Fibroblast of the aortic adventitia (primary cell): ENCODE measurements around the gene CALR. TPM values are rescaled to one million over a fixed set of nuclear protein-coding genes. Genes with fewer than 3 reads are reported as not detected.
"Not testable (repeated sequence)": the region's sequence is repeated elsewhere in the genome, so short reads cannot be mapped to it uniquely, and the experiment has no call there.

ENCODE experiments used
- DNase-seq: peaks from one replicate; pipeline ENCODE4 v3.0.0-alpha.2; 2010; ENCODE audit warnings: low read depth
- H3K4me3 ChIP-seq: 2 replicates; pipeline ENCODE4 v1.5.1; 2011; ENCODE audit warnings: low read depth, mild to moderate bottlenecking, control low read depth, low read length, moderate library complexity
- total RNA-seq: library from RNA; depleted of rRNA; stranded (reverse); fragments of >200 nt; gene quantifications from 2 replicates; pipeline ENCODE4 v1.2.3, GENCODE V29; 2012; ENCODE audit warnings: low replicate concordance
- TF ChIP-seq, protein P1 (sequence below): IDR thresholded peaks from 2 replicates; pipeline ENCODE4 v1.5.1; 2011; ENCODE audit warnings: mild to moderate bottlenecking, low read length, control low read depth, inconsistent platforms; ENCODE audit not compliant: insufficient read depth

Gene CALR
- total RNA-seq, 1 donor = 1,776 TPM

GRCh38 chr19:12974301-12975220, 36.2 kb downstream of the CALR start:
- H3K4me3 ChIP-seq = no peak overlapping the region
- no peak for DNase-seq
- TF ChIP-seq, protein P1, sequence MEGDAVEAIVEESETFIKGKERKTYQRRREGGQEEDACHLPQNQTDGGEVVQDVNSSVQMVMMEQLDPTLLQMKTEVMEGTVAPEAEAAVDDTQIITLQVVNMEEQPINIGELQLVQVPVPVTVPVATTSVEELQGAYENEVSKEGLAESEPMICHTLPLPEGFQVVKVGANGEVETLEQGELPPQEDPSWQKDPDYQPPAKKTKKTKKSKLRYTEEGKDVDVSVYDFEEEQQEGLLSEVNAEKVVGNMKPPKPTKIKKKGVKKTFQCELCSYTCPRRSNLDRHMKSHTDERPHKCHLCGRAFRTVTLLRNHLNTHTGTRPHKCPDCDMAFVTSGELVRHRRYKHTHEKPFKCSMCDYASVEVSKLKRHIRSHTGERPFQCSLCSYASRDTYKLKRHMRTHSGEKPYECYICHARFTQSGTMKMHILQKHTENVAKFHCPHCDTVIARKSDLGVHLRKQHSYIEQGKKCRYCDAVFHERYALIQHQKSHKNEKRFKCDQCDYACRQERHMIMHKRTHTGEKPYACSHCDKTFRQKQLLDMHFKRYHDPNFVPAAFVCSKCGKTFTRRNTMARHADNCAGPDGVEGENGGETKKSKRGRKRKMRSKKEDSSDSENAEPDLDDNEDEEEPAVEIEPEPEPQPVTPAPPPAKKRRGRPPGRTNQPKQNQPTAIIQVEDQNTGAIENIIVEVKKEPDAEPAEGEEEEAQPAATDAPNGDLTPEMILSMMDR = no peak

GRCh38 chr19:12975221-12975741, 36.9 kb downstream of the CALR start:
- TF ChIP-seq, protein P1 = no peak
- no peak for DNase-seq
- no peak overlapping the region for H3K4me3 ChIP-seq

DNA sequence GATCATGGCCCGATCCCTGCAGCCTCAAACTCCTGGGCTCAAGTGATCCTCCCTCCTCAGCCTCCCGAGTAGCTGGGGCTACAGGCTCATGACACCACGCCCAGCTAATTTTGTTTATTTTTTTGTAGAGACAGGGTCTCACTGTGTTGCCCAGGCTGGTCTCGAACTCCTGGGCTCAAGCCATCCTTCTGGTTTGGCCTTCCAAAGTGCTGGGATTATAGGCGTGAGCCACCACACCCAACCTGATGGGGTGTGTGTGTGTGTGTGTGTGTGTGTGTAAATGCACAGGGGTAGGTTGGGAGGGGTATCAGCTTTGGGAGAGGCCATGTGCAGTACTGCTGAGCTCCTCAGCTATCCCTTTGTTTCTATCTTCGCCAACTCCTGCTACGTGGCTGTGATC, 37.7 kb downstream of the CALR start:
- not testable (repeated sequence) for H3K4me3 ChIP-seq, DNase-seq

GRCh38 chr19:12979974-12980373, 41.6 kb downstream of the CALR start:
- no peak for DNase-seq
- TF ChIP-seq, protein P1 = no peak
- H3K4me3 ChIP-seq = no peak overlapping the region

DNA sequence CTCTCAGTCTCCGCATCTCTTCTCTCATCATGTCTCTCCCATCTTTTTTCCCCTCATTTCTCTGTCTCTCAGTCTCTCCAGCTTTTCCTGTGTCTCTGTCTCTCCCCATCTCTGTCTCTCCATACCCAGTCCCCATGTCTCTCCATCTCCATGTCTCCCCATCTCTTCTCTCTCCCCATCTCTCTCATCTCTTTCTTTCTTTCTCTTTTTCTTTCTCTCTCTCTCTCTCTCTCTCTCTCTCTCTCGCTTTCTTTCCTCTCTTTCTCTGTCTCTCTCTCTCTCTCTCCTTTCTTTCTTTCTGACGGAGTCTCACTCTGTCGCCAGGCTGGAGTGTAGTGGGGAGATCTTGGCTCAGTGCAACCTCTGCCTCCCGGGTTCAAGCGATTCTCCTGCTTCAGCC, 44.2 kb downstream of the CALR start:
- DNase-seq = no peak
- H3K4me3 ChIP-seq = no peak overlapping the region
- TF ChIP-seq, protein P1 = no peak

DNA sequence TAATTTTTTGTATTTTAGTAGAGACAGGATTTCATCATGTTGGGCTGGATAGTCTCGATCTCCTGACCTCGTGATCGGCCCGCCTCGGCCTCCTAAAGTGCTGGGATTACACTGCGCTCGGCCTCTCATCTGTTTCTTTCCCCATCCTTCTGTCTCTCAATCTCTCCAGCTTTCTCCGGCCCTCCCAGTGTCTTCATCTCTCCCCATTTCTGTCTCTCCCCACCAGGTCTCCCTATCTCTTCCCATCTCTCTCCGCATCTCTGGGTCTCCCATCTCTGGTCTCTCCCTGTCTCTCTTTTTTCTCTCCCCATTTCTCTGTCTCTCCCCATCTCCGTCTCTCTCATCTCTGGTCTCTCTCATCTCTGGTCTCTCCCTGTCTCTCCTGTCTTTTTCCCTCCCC, 44.7 kb downstream of the CALR start:
- TF ChIP-seq, protein P1 = no peak
- peak overlapping the region; percentile 53 for H3K4me3 ChIP-seq
- DNase-seq = no peak

- TF ChIP-seq, protein P1 = peak; percentile 76
- H3K4me3 ChIP-seq = peak overlapping the region; percentile 53
- DNase-seq = peak; percentile 71
Measured at GRCh38 chr19:12983542-12984142, 45.2 kb downstream of the CALR start.
